Measurements from ENCODE around the gene ILF3.
"Not testable (repeated sequence)": the region's sequence is repeated elsewhere in the genome, so short reads cannot be mapped to it uniquely, and the experiment has no call there.

Gene ILF3

GRCh38 chr19:10642473-10643171 is 11.5 kb upstream of the ILF3 start:
- no peak for DNase-seq (ENCODE audit: low read depth in 1 of 2, low spot score in 1 of 2)

GRCh38 chr19:10643172-10643967 is 10.8 kb upstream of the ILF3 start:
- no peak for DNase-seq (ENCODE audit: low read depth in 1 of 2, low spot score in 1 of 2)

- DNase-seq (ENCODE audit: low read depth in 1 of 2, low spot score in 1 of 2) = no peak
Observed at GRCh38 chr19:10643968-10644259, 10.2 kb upstream of the ILF3 start.

GRCh38 chr19:10644260-10645007 is 9.7 kb upstream of the ILF3 start:
- DNase-seq (ENCODE audit: low read depth in 1 of 2, low spot score in 1 of 2) = peak; percentile 74 to 77

GRCh38 chr19:10646456-10647159 is 7.5 kb upstream of the ILF3 start:
- no peak for DNase-seq (ENCODE audit: low read depth in 1 of 2, low spot score in 1 of 2)

GRCh38 chr19:10648360-10648759 is 5.8 kb upstream of the ILF3 start:
- DNase-seq (ENCODE audit: low read depth in 1 of 2, low spot score in 1 of 2) = no peak

- DNase-seq (ENCODE audit: low read depth in 1 of 2, low spot score in 1 of 2) = no peak
Observed at GRCh38 chr19:10651851-10652250, 2.3 kb upstream of the ILF3 start.

GRCh38 chr19:10653482-10653731 is 739 bp upstream of the ILF3 start:
- no peak for DNase-seq (ENCODE audit: low read depth in 1 of 2, low spot score in 1 of 2)

GRCh38 chr19:10654610-10655456 is 687 bp downstream of the ILF3 start:
- DNase-seq (ENCODE audit: low read depth in 1 of 2, low spot score in 1 of 2) = peak in 1 of 2 donors; percentile 51

- no peak for DNase-seq (ENCODE audit: low read depth in 1 of 2, low spot score in 1 of 2)
Observed at GRCh38 chr19:10655457-10656312, 1.5 kb downstream of the ILF3 start.

- no peak for DNase-seq (ENCODE audit: low read depth in 1 of 2, low spot score in 1 of 2)
Observed at GRCh38 chr19:10660346-10660745, 6.2 kb downstream of the ILF3 start.

GRCh38 chr19:10661946-10662345 is 7.8 kb downstream of the ILF3 start:
- no peak for DNase-seq (ENCODE audit: low read depth in 1 of 2, low spot score in 1 of 2)

- DNase-seq (ENCODE audit: low read depth in 1 of 2, low spot score in 1 of 2) = no peak
Observed at GRCh38 chr19:10662384-10663251, 8.5 kb downstream of the ILF3 start.

GRCh38 chr19:10663252-10663563 is 9.1 kb downstream of the ILF3 start:
- not testable (repeated sequence) for DNase-seq (ENCODE audit: low read depth in 1 of 2, low spot score in 1 of 2)

- DNase-seq (ENCODE audit: low read depth in 1 of 2, low spot score in 1 of 2) = no peak
Observed at GRCh38 chr19:10667867-10668266, 13.7 kb downstream of the ILF3 start.

- no peak for DNase-seq (ENCODE audit: low read depth in 1 of 2, low spot score in 1 of 2)
Observed at GRCh38 chr19:10669246-10669645, 15.1 kb downstream of the ILF3 start.

GRCh38 chr19:10670182-10670581 is 16.0 kb downstream of the ILF3 start:
- no peak for DNase-seq (ENCODE audit: low read depth in 1 of 2, low spot score in 1 of 2)

GRCh38 chr19:10670876-10671804 is 17.0 kb downstream of the ILF3 start:
- no peak for DNase-seq (ENCODE audit: low read depth in 1 of 2, low spot score in 1 of 2)
